ENCODE results near the gene GIMAP5. TPM values are rescaled to one million over a fixed set of nuclear protein-coding genes. Genes with fewer than 3 reads are reported as not detected.

Gene GIMAP5
- total RNA-seq, 5 donors from 2014 or later (not counting 1 experiment from before 2014, with no cell fraction given), result 82.8 to 271 (median 248) TPM

DNA sequence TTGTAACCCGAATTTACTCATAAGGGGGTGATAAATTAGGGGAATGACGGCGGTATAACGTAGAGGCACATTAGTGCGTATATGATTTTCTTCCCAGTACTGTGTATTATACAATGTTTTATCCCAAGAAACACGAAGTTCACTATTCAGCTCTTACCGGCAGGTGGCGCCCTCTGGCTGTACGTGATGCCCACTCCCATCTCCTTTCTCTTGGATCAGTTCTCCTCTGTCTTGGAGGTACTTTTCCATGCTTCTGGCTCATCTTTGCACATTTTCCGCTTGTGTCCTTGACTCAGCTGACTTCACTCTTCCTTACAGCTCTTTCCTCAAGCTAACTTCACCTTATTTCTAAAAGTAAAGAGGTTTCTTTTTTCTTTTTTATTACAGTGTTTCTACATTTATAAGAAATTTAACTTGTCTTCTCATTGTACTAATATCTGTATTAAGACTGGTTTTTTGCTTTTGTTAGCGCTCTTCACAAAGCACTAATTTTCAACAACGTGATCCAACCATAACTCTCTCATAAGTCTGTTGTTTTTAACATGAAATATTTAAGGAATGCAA is 41.6 kb downstream of the GIMAP5 start:
- DNase-seq (peak; percentile 23 to 81 (median 59)), ATAC-seq (replicated peaks in 1 of 4) (peak; percentile 48 to 61 (median 56))
- ChIA-PET CTCF (interaction anchor here (0.5 to 1.5 kb wide), 6 partner anchors 10 to 235 kb away, joined by 3 to 4 read pairs (median 3); no protein-coding TSS in a partner anchor), POLR2A (no interaction called here)
- Mint-ChIP-seq H3K36me3 (peaks cover 4% of the 10 kb centered on the region), H3K4me3 (no peak overlapping the region), H3K9me3 (peaks cover 3 to 5% (median 4%) of the 10 kb centered on the region in 3 donors), H3K27me3 (peaks cover 8 to 11% of the 10 kb centered on the region in 2 donors), H3K4me1 (peaks cover 4 to 6% (median 4%) of the 10 kb centered on the region in 3 donors), H3K27ac (peak overlapping the region in 1 of 2 donors; percentile 41)
- Histone ChIP-seq H3K27me3 (replicated peaks in 1 of 2; ENCODE audit: control insufficient read depth in 2 of 2, extremely low read depth in 1 of 2, insufficient read depth in 2 of 2, low read length in 1 of 2) (peaks cover 0 to 5% of the 10 kb centered on the region in 2 experiments), H3K27ac (ENCODE audit: low read length) (no peak overlapping the region), H3K9me3 (no peaks in the 10 kb centered on the region), H3K36me3 (ENCODE audit: control insufficient read depth in 2 of 2, extremely low read depth in 1 of 2, insufficient read depth in 1 of 2, low read length in 1 of 2) (no peaks in the 10 kb centered on the region), H3K4me1 (ENCODE audit: control insufficient read depth in 1 of 2, extremely low read depth in 1 of 2, insufficient read depth in 2 of 2, low read length in 2 of 2) (peaks cover 0 to 2% of the 10 kb centered on the region in 2 experiments), H3K4me3 (ENCODE audit: control insufficient read depth in 1 of 2, extremely low read depth in 1 of 2, low read length in 1 of 2) (no peak overlapping the region)
- WGBS (ENCODE audit: insufficient coverage), result 4% methylated on average over 4 of the region's 12 CpGs

GRCh38 chr7:150780292-150780691 is 43.1 kb downstream of the GIMAP5 start:
- Histone ChIP-seq H3K9me3 (no peaks in the 10 kb centered on the region), H3K4me1 (ENCODE audit: control insufficient read depth in 1 of 2, extremely low read depth in 1 of 2, insufficient read depth in 2 of 2, low read length in 2 of 2) (peaks cover 0 to 2% of the 10 kb centered on the region in 2 experiments)
- CTCF ChIA-PET, result no interaction called here

GRCh38 chr7:150781103-150781502 is 43.9 kb downstream of the GIMAP5 start:
- Histone ChIP-seq H3K27me3 (replicated peaks in 1 of 2; ENCODE audit: control insufficient read depth in 2 of 2, extremely low read depth in 1 of 2, insufficient read depth in 2 of 2, low read length in 1 of 2) (peaks cover 0 to 5% of the 10 kb centered on the region in 2 experiments), H3K36me3 (ENCODE audit: control insufficient read depth in 2 of 2, extremely low read depth in 1 of 2, insufficient read depth in 1 of 2, low read length in 1 of 2) (no peaks in the 10 kb centered on the region), H3K4me3 (ENCODE audit: control insufficient read depth in 1 of 2, extremely low read depth in 1 of 2, low read length in 1 of 2) (no peak overlapping the region), H3K4me1 (ENCODE audit: control insufficient read depth in 1 of 2, extremely low read depth in 1 of 2, insufficient read depth in 2 of 2, low read length in 2 of 2) (peaks cover 0 to 2% of the 10 kb centered on the region in 2 experiments), H3K9me3 (no peaks in the 10 kb centered on the region), H3K27ac (ENCODE audit: low read length) (no peak overlapping the region)
- CTCF ChIA-PET, result no interaction called here
- Mint-ChIP-seq H3K27me3 (peaks cover 11 to 13% of the 10 kb centered on the region in 2 donors), H3K4me1 (peaks cover 4 to 6% (median 4%) of the 10 kb centered on the region in 3 donors), H3K4me3 (no peak overlapping the region), H3K9me3 (no peaks in the 10 kb centered on the region), H3K36me3 (no peaks in the 10 kb centered on the region), H3K27ac (no peak overlapping the region)
- 25% methylated on average over 2 of the region's 3 CpGs for WGBS (ENCODE audit: insufficient coverage)
- DNase-seq (no peak), ATAC-seq (replicated peaks in 1 of 4) (no peak)
- POLR2A ChIA-PET, result no interaction called here

More at GRCh38 chr7:150780292-150780691, 43.1 kb downstream of the GIMAP5 start:
- H3K27ac Mint-ChIP-seq, result no peak overlapping the region
- no peaks in the 10 kb centered on the region for H3K9me3 Mint-ChIP-seq
- no peak overlapping the region for H3K4me3 Mint-ChIP-seq
- ATAC-seq (replicated peaks in 1 of 4) (no peak), DNase-seq (no peak)
- no CpG with 5 or more reads among the region's 3 CpGs for WGBS (ENCODE audit: insufficient coverage)
- POLR2A ChIA-PET, result interaction anchor here in 1 of 2 donors (0.6 kb wide), 1 partner anchor 381 kb away, joined by 4 read pairs; no protein-coding TSS in a partner anchor
- H3K4me3 ChIP-seq (ENCODE audit: control insufficient read depth in 1 of 2, extremely low read depth in 1 of 2, low read length in 1 of 2), result no peak overlapping the region
- H3K27me3 ChIP-seq (replicated peaks in 1 of 2; ENCODE audit: control insufficient read depth in 2 of 2, extremely low read depth in 1 of 2, insufficient read depth in 2 of 2, low read length in 1 of 2), result peaks cover 0 to 5% of the 10 kb centered on the region in 2 experiments
- H3K36me3 Mint-ChIP-seq, result no peaks in the 10 kb centered on the region
- H3K27me3 Mint-ChIP-seq, result peaks cover 8 to 11% of the 10 kb centered on the region in 2 donors
- H3K4me1 Mint-ChIP-seq, result peaks cover 4 to 6% (median 4%) of the 10 kb centered on the region in 3 donors
- no peak overlapping the region for H3K27ac ChIP-seq (ENCODE audit: low read length)
- H3K36me3 ChIP-seq (ENCODE audit: control insufficient read depth in 2 of 2, extremely low read depth in 1 of 2, insufficient read depth in 1 of 2, low read length in 1 of 2), result no peaks in the 10 kb centered on the region

- Histone ChIP-seq H3K27me3 (replicated peaks in 1 of 2; ENCODE audit: control insufficient read depth in 2 of 2, extremely low read depth in 1 of 2, insufficient read depth in 2 of 2, low read length in 1 of 2) (peaks cover 0 to 5% of the 10 kb centered on the region in 2 experiments), H3K36me3 (ENCODE audit: control insufficient read depth in 2 of 2, extremely low read depth in 1 of 2, insufficient read depth in 1 of 2, low read length in 1 of 2) (no peaks in the 10 kb centered on the region), H3K27ac (ENCODE audit: low read length) (no peak overlapping the region), H3K4me1 (ENCODE audit: control insufficient read depth in 1 of 2, extremely low read depth in 1 of 2, insufficient read depth in 2 of 2, low read length in 2 of 2) (peaks cover 0 to 2% of the 10 kb centered on the region in 2 experiments), H3K4me3 (ENCODE audit: control insufficient read depth in 1 of 2, extremely low read depth in 1 of 2, low read length in 1 of 2) (no peak overlapping the region), H3K9me3 (no peaks in the 10 kb centered on the region)
- Mint-ChIP-seq H3K27me3 (peaks cover 11 to 13% of the 10 kb centered on the region in 2 donors), H3K36me3 (no peaks in the 10 kb centered on the region), H3K4me3 (no peak overlapping the region), H3K4me1 (peaks cover 4 to 6% (median 4%) of the 10 kb centered on the region in 3 donors), H3K9me3 (no peaks in the 10 kb centered on the region), H3K27ac (no peak overlapping the region)
- no peak for DNase-seq
- ATAC-seq (replicated peaks in 1 of 4), result no peak
- ChIA-PET POLR2A (no interaction called here), CTCF (no interaction called here)
- 90% methylated on average over 1 of the region's 2 CpGs for WGBS (ENCODE audit: insufficient coverage)
Measured at GRCh38 chr7:150781961-150782360, 44.7 kb downstream of the GIMAP5 start.

GRCh38 chr7:150784120-150784736 is 47.0 kb downstream of the GIMAP5 start:
- no peak for DNase-seq

GRCh38 chr7:150784954-150785353 is 47.7 kb downstream of the GIMAP5 start:
- H3K27ac ChIP-seq (ENCODE audit: low read length), result no peak overlapping the region
- Mint-ChIP-seq H3K36me3 (no peaks in the 10 kb centered on the region), H3K27ac (no peak overlapping the region), H3K4me3 (no peak overlapping the region), H3K9me3 (no peaks in the 10 kb centered on the region), H3K4me1 (no peaks in the 10 kb centered on the region), H3K27me3 (peaks cover 11 to 17% of the 10 kb centered on the region in 2 donors)
- H3K36me3 ChIP-seq (ENCODE audit: control insufficient read depth in 2 of 2, extremely low read depth in 1 of 2, insufficient read depth in 1 of 2, low read length in 1 of 2), result no peaks in the 10 kb centered on the region
- no peaks in the 10 kb centered on the region for H3K9me3 ChIP-seq
- ChIA-PET POLR2A (no interaction called here), CTCF (no interaction called here)
- H3K4me3 ChIP-seq (ENCODE audit: control insufficient read depth in 1 of 2, extremely low read depth in 1 of 2, low read length in 1 of 2), result no peak overlapping the region
- peaks cover 0 to 11% of the 10 kb centered on the region in 2 experiments for H3K27me3 ChIP-seq (replicated peaks in 1 of 2; ENCODE audit: control insufficient read depth in 2 of 2, extremely low read depth in 1 of 2, insufficient read depth in 2 of 2, low read length in 1 of 2)
- no peak for ATAC-seq (replicated peaks in 1 of 4)
- no peaks in the 10 kb centered on the region for H3K4me1 ChIP-seq (ENCODE audit: control insufficient read depth in 1 of 2, extremely low read depth in 1 of 2, insufficient read depth in 2 of 2, low read length in 2 of 2)
- DNase-seq, result no peak
- WGBS (ENCODE audit: insufficient coverage), result no CpG with 5 or more reads among the region's 4 CpGs

More at GRCh38 chr7:150784120-150784736, 47.0 kb downstream of the GIMAP5 start:
- H3K27me3 ChIP-seq (replicated peaks in 1 of 2; ENCODE audit: control insufficient read depth in 2 of 2, extremely low read depth in 1 of 2, insufficient read depth in 2 of 2, low read length in 1 of 2), result peaks cover 0 to 11% of the 10 kb centered on the region in 2 experiments
- Mint-ChIP-seq H3K4me1 (no peaks in the 10 kb centered on the region), H3K27ac (no peak overlapping the region), H3K36me3 (no peaks in the 10 kb centered on the region), H3K9me3 (no peaks in the 10 kb centered on the region), H3K27me3 (peaks cover 11 to 17% of the 10 kb centered on the region in 2 donors), H3K4me3 (no peak overlapping the region)
- H3K27ac ChIP-seq (ENCODE audit: low read length), result no peak overlapping the region
- POLR2A ChIA-PET, result no interaction called here
- no peaks in the 10 kb centered on the region for H3K4me1 ChIP-seq (ENCODE audit: control insufficient read depth in 1 of 2, extremely low read depth in 1 of 2, insufficient read depth in 2 of 2, low read length in 2 of 2)
- ATAC-seq (replicated peaks in 1 of 4), result no peak
- H3K36me3 ChIP-seq (ENCODE audit: control insufficient read depth in 2 of 2, extremely low read depth in 1 of 2, insufficient read depth in 1 of 2, low read length in 1 of 2), result no peaks in the 10 kb centered on the region
- H3K9me3 ChIP-seq, result no peaks in the 10 kb centered on the region
- no peak overlapping the region for H3K4me3 ChIP-seq (ENCODE audit: control insufficient read depth in 1 of 2, extremely low read depth in 1 of 2, low read length in 1 of 2)
- 64% methylated on average over 7 of the region's 9 CpGs for WGBS (ENCODE audit: insufficient coverage)
- CTCF ChIA-PET, result interaction anchor here in 1 of 2 donors (0.7 kb wide), 1 partner anchor 432 kb away, joined by 6 read pairs; no protein-coding TSS in a partner anchor
